CD4-positive, alpha-beta T cell treated with Interleukin-6 at 100 ng/mL for 8 hours (primary cell): ENCODE data around the gene FAM53B.

Experiments used
- DNase-seq: peaks from one replicate; pipeline ENCODE4 v3.0.0-alpha.2; 2020; ENCODE audit warnings: mixed read lengths, low spot score

FAM53B gene

DNA sequence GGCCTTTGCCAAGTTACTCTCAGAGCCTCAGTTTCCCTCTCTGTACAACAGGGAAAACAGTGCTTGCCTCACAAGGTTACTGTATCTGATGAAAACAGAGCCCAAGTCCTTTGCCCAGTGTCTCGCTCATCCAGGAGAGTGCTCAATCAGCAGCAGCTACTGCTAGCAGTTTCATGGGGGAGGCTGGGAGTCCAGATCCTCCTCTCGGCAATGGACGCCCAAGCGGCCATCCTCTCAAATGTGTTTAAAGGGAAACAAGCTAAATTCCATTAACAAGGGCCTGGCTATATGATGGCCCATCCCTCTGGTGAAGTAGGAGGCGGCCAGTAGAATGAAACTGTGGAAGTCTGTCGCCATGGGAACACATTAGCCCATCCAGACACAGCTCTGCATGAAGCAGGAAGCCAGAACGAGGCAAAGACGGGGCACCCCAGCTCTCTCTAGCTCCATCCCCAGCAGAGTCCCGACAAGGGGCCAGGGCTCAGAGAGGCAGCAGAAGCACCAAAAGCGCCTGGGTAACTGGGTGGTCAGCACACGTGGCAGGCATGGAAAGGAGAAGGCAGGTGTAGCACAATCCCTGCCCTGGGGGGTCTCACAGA, 35.2 kb downstream of the FAM53B start:
- no peak for DNase-seq

DNA sequence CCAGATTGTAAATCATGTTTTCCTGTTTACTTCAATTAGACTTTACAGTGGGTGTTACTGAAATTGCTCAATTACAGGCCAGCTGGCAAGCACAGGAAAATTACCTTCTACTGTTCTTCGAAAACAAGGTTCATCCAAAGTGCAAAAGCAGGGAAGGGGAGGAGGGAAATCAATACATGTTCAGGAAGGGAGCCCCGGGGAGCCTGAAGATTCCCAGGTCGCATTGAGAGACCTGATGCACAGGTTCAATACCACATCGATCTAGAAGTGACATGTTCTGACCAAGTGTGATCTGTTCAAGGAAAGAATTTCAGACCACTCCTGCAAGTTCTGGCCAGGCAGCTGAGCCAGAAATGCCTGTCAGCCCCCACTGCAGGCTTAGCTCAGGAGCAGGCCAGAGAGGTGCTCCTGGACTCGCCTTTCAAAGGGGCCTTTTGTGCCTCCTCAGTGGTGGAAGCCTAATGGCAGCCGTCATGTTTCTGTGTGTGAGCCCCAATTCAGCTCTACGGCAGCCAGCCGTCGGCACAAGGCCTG, 35.9 kb downstream of the FAM53B start:
- DNase-seq: no peak

DNA sequence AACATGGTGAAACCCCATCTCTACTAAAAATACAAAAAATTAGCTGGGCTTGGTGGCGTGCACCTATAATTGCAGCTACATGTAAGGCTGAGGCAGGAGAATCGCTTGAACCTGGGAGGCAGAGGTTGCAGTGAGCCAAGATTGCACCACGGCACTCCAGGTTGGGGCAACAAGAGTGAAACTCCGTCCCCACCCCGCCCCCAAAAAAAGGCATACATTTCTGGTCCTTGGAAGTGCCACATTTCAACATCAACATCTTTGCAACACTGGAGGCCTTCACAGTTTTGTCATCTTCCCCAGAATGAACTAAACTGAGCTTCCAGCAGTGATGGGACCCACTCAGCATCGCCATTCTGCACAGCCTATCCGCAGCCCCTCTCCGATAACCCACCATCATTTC, 36.6 kb downstream of the FAM53B start:
- no peak for DNase-seq

DNA sequence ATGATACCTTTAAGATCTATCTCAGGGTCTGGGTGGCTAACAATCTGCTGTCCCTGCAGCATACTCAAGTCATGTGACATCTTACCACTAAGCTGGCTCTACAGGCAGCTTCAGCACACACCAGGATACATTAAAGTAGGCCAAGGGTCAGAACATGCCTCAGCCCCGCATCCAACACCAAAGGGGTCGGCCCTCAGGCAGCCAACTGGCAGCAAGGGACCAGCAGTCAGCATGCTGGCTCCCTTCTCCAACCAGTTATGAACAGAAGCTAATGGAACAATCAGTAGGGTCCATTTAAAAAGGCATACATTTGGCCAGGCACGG, 37.1 kb downstream of the FAM53B start:
- no peak for DNase-seq

DNA sequence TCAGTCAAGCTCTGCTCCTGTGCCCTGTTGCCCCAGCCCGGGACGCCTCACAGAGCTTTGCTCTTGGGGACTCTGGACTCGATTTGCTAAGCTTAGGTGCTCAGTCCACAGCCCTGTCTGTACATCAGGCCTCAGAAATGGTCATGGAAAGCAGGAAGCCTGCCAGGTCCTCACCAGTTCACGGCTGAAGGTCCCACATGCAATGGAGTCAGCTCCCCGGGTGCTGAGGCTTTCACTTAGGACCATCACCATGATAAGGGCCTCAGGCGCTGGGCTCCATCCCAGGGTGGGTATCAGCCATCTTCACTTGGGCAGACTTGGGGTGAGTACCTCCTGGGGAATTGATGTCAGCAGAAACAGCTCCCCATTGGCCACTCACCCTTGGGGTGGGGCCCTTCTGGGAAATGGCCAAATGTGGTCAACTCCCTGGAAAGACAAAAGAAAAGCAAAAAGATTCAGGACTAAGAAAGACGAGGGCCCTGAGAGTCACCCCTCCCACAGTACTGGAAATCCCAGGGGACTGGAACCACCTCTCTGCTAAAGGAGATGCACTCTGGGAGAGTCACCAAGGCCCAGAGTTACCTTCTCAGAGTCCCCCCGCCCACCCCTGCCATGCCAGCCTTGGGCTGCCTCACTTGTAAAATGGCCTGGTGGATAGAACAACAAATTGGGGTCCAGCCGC, 37.6 kb downstream of the FAM53B start:
- no peak for DNase-seq

DNA sequence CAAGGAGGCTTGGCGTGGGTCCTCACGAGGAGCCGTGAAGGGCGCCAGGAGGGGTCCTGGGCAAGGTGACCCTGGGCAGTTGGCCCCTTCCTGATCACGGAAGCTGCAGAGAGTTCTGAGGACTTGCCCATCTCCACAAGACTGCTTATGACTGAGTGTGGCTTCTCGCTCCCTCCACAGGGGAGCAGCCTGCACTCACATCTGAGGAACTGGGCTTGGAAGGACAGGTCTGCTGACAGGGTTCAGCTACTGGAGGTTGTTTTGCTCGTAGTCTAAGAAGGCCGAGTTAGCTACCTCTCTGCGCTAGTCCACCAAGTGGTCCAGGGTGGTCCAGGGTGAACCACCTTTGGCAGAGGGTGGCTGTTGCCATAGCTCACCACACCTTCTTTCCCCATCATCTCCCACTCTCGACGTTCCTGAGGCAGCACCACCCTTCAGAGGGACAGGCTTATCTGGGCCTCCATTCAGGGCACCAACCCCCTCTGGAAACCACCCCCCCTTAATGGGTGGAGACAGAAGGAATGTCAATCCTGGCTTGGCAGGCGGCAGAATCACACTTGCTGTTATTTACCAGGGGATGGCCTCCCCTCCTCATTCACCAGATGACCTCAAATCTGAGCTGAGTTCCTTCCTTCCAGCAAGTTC, 38.2 kb downstream of the FAM53B start:
- DNase-seq: no peak

DNA sequence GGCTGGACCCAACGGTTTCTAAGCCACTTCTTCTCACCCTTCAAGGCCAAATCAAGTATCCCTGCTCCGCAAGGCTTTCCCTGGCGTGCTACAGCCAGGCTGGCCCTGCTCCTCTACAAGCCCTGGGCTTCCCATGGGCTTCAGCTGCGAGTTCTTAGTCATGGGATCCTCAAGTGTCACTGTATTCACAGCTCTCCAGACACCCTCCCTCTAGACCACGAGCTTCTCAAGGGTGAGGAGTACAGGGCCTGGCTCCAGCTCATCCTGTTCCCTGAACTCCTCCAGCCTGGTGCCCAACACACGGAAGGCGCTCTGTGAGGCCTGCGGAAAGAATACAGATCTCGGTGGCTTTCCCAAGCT, 38.8 kb downstream of the FAM53B start:
- no peak for DNase-seq

DNA sequence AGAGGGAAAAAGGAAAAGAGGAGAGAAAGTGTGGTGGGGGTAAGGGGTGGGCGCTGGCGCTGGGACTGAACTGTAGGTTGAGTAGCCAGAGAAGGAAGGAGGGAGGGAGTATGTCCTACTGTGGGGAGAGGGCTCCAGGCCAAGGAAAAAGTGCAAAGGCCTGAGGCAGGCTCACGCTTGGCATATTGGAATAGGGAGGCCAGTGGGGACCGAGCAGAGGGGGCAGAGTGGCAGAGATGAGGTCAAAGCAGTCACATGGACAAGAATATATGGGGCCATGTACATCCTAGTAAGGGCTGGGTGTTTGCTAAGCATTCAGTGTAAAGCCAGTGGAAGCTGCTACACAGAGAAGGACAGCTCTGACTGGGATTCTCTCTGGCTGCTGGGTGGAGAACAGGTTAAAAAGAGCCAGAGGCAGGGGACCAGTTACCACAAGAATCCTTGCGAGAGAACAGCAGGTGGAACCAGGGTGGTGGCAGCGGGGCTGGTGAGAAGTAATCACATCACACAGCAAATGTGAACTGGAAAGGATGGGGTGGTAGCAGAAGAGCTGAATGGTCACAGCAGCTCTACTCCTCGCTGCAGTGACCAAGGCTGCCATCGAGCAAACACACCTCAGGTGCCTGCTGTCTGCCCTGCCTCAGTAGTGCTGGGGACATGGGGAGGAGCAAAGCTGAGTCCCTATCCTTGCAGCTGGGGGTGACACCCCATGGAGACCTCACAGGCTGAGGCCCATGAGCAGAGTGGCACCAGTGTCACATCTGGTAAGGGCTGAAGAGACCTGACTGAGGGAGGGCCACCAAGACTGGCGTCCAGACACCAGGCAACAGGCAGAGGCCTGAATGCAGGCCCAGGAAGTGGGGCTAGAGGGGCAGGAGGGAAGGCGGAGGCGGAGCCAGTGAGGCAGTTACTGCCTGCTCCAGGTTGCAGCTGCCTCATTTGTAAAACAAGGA, 39.5 kb downstream of the FAM53B start:
- DNase-seq: no peak

DNA sequence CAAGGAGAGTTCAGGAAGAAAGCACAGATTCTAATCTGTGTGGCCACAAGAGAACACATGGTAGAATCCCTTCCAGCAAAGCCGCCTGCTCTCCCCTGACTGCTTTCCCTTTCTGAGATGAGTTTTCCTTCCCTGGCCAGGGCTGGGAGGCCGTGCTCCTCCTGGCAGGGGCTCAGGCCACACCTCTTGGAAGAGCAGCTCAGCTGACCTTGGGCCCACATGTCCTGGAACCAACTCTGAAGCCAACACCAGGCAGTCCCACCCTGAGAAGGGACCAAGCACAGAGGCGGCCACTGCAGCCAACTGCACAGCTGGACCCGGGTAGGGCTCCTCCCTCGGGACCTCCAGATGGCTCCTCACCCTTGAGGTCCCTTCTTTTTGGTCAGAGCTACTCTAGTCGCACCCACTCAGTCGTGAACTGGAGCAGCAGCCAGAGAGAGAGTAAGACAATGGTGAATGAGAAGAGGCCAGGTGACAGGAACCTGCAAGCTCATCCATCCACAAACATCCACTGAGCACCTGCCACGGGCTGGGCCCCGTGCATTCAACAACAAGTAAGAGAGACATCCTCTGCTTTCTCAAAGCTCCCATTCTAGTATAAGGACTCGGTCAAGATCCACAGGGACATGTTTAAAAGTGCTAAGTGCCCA, 40.3 kb downstream of the FAM53B start:
- DNase-seq: no peak

DNA sequence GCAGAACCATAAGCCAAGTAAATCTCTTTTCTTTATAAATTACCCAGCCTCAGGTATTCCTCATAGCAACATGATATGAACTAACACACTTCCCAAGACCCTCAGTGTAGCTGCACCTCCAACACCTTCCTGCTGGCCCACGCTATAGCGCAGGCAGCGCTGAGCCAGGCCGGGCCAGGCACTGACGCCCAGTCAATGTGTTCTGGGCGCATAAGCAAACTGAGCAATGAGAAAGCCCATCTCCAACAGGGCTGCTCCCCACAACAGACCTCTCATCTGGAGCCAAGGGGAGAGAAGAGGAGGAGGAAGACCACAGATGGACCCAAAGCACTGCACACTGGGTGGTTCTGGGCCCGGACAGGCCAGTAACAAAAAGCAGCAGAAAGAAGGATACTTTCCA, 40.8 kb downstream of the FAM53B start:
- DNase-seq: no peak

DNA sequence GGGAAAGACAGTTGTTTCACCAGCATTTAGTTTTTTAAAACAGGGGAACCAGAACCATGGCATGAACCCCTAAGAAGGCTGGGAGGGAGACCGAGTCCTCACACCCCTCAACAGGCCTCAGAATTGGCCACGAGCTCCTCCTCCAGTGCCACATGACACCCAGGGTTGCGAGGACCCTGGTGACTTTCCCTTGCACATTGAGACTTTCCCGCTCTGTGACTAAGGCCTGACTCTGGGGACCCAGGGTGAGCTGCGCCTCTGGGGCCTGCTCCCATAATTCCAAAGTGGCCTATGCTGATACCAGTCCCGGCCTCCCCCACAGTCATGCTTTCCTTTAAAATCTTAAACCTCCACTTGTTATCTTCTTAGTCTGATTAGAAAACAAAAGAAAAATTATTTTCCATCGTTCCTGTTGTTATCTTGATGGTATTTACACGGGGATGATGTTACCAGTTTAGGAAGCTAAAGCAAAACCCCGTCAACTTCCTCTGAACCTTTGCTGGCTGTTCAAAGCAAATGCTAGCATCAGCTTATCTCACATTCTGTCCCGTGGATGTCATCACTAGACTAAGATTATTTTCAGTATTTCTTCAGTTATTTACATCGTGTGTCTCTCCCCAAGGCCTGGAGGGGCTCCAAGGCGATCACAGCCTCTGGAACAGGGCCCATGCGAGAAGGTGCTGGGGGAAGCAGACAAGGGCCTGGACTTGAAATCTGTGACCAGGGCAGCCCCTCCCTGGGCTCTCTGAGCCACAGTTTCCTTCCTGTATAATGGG, 42.1 kb downstream of the FAM53B start:
- peak; percentile 52 for DNase-seq

DNA sequence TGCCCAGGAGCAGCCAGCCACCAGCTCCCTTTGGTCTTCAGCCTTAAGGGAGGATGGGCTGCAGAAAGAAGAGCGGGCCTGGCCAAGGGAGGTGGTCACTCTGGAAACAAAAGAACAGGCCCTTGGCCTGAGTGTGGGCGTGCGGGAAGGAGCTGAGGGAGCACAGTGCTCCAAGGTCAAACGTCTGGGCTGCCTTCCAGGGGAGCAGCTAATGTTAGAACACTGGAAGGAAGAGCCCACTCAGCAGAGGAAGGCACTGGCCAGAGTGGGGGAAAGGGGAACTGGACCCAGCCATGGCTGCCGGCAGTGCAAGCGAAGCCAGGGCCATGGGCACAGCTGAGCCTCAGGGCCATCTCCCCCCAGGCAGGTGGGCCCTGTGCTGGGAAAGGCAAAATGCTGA, 42.7 kb downstream of the FAM53B start:
- no peak for DNase-seq

DNA sequence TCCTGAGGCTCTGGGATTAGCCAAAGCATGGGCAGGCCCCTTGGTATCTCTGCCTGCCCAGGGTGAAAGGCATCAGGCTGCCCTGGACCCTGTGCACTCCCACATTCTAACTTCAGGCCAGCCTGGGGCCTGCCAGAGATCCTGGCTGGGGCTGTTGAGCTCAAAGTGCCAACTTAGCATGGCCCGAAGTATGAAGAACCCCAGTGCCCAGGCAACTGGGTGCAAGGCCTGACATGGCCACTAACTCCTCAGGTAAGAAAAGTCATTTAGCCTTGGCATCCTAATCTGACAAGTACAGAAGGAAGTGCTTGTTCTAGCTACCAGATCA, 43.2 kb downstream of the FAM53B start:
- DNase-seq: no peak

DNA sequence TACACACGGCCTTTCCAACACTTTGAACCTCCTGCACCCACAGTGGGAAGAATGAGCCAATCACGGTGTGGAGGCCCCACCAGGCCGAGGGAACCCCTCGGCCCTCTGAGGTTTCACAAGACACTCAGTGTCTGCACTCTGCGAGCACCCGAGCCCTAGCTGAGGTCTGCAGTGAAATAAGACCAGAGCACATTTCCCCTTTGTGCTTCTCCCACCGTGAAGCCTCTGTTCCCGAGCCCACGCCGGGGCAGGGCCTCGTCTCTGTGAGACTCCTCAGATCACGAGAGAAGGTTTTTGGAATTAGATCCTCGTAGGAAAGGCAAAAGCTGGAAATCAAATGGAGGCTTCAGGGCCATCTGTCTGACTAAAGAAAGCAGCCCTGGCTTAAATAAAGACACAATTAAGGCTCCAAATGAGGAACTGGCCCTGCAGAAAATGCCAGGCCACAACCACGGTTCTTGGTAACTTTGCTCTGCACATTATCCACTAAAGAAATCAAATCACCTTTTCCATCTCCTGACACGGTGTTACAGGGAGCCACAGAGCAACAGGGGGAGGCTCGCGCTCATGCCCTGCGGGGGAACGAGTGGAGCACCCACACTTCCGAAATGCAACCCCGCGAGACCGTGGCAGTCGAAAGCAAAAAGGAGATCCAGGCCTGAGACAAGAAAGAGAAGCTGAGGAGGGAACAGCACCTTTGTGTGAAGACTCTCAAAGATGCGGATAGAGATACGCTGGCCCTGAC, 43.7 kb downstream of the FAM53B start:
- DNase-seq: no peak

DNA sequence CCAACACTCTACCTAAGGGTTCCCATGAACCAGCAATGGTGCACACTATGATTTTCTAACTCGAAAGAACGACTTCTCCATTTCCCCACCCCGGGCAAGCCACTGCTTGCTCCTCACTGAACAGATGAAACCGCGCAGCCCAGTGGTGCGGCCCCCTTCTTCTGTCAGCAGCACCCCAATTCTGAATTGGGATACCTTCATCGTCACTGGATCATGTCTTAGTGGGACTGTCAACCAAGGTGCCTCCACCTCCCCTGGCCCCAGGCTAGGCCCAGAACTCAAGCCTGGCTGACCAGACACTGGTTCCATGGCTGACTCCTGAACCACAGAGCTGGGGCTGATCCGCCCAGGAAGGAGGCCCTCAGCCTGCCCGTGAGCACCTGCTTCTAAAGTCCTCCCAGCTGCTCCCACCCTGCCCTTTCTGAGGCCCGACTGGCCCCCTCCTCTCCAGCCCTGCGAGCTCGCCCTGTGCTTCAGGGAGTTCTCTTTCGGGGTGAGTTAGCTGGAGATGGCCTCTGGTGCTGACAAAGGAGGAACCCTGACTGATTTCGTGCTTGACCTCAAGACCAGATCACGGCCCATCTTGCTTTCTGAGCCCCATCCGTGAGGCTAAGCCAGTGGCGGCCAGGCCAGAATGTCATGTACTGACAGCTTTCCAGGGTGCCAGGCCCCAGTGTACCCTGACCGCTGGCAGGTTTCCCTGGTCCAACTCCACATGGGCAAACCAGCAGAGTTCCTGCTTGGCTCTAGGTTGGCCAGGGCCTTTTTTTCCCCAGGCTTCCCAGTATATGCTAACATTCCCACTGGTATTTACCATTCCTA, 44.5 kb downstream of the FAM53B start:
- DNase-seq: no peak

DNA sequence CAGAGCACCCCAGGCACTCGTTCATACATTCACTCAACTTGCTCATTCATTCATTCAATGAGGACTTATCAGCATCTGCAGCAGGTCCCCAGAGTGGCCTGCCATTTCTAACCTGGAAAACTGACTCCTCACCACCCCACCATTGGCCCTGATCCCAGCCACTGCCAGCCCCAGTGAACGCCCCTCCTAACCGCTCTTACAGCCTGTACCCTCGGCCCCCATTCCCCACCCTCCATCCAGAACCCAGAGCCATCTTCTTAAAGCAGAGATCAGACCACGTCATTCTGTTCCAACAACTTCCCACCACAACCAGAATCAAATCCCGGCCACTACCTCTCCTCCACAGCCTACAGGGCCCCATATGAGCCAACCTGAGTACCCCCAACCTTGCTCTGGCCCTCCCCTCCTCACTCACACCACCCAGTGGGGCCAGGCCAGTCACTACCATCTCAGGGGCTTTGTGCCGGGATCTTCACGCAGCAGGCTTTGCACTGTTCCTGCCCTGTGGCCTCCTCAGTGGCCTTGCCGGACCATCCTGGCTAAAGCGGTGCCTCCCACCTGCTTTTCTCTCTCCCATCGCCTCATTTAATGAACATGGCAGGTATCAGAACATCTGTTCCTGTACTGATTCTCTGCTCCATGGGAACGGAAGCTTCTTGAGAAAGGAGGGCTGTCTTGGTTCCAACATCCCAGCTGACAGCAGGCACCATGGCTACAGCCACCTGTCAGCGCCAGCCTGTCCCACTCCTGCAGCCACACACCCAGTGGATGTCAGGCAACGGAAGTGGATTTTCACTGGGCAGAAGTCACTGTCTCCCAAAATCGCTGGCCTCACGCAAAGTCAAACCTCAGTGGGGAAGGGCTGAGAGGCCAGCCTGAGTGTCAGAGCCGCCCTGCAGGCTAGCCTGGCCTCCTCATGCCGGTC, 45.4 kb downstream of the FAM53B start:
- DNase-seq: no peak

DNA sequence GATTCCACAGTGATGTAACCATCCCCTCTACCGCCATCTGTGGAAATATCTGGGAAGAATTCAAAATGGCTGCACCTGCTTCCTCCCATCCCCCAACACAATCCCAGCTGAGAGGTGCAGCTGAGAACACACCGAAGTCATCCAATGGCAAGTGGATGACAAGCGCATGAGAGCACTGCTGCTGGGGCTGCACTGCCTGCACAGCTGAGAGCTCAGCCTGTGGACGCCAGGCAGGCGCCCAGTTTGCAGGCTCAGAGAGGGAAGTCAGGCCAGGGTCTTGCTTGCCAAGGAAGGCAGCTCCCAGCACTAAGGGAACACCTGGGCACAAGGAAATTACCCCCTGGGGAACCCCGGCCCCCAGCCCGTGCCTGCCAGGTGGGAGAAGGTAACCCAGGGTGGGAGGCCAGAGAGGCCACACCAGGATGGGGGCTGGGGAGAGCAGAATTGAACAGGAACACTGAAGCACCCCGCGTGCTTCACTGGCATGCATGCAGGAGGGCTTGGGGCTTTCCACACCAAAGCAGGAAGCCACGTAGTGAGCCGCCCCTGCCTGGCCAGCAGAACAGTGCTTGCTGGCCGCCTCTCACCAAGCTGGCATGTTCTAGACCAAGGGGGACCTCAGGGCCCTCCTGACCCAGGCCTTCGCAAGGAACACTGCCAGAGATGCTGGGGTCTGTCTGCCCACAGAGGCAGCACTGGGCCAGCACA, 46.2 kb downstream of the FAM53B start:
- peak; percentile 54 for DNase-seq

DNA sequence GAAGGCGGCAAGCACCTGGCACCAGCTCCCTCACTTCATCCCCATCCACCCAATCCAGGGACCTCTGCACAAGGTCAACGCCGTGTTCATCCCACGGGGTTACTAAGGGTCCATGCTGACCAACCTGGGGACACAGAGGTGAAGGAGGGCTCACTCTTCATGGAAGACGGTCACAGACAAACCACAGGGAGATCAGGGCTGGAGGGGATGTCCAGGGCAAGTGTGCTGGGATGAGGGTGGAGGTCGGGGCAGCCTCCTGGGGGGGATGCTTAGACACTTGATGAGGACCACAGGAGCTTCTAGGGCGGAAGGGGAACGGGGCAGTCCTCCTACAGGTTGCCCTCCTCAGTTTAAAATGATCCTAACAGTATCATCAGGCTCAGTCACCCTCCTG, 46.7 kb downstream of the FAM53B start:
- no peak for DNase-seq
